Cardiac septum (tissue), 1 donor: Measurements from ENCODE around the gene ECI1. TPM values are rescaled to one million over a fixed set of nuclear protein-coding genes. Genes with fewer than 3 reads are reported as not detected.
A peak's percentile ranks its signal among the peaks of the same experiment; 100 is the strongest.
"Not testable (repeated sequence)": the region's sequence is repeated elsewhere in the genome, so short reads cannot be mapped to it uniquely, and the experiment has no call there.

Source experiments
- DNase-seq: peaks from one replicate; pipeline ENCODE4 v3.0.0-alpha.2; 2020; ENCODE audit warnings: low spot score
- intact Hi-C: fragments of 100-400 bp; cut with DNase I; formaldehyde crosslinking; loops from one replicate; pipeline ENCODE4 v1.14.0; 2022
- total RNA-seq: library from RNA; stranded (reverse); fragmentation: NEBNext Ultra II Directional; extraction: Animal tissue kit (Norgen Biotek cat#: 25700); gene quantifications from one replicate; pipeline ENCODE4 v1.2.1, GENCODE V29; 2021
- donor health status: DM: no; HTN: no; CAD: no.

ECI1 gene
- total RNA-seq, 1 donor from 2014 or later: 139 TPM

DNA sequence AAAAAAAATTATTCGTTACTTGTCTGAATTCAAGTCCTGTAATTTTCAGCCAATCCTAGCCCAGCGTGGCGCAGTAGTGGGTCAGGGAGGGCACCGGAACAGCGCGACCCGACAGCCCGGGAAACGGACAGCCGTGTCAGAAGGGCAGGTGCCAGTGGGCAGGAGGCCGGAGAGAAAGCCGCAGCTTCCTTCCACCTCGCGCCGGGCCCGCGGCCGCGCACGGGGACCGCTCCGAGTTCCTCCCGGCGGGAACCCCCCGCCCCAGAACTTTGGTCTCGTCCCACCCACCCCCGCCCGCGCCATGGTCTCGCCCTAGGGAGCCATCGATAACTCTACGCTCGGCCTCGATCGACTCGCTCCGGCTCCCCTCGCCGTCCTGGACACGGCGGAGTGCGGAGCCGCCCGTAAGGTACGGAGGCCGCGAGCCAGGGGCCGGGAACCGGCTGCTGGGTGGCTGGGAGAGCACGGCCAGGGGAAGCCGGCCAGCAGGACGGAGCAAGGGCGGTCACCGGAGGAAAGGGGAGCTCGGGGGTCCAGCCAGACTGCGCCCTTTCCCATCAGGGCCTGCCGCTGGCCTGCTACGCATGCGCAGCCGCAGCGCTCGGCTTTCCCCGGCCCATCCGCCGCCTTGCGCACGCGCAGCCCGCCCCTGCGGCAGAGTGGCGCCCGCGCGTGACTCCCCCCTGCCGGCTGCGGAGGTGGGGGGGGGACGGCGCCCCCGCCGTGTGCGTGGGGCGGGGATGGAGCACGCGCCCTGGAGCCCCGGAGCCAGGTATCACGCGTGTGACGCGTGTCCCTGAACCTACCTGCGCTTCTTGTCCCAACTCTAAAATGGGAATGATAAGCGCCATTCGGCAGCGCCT is 46.1 kb downstream of the ECI1 start, which contains the start of gene MLST8:
MLST8 (plus strand) TSS at position 351 of the 863 bp plus-strand sequence. CDS start 632 bp downstream, outside the sequence.
- intact Hi-C loops: loop anchor here (5.0 kb wide), 1 partner anchor 48 kb away; the partner anchor contains the start of gene TRAF7
- DNase-seq: peak; percentile 92

DNA sequence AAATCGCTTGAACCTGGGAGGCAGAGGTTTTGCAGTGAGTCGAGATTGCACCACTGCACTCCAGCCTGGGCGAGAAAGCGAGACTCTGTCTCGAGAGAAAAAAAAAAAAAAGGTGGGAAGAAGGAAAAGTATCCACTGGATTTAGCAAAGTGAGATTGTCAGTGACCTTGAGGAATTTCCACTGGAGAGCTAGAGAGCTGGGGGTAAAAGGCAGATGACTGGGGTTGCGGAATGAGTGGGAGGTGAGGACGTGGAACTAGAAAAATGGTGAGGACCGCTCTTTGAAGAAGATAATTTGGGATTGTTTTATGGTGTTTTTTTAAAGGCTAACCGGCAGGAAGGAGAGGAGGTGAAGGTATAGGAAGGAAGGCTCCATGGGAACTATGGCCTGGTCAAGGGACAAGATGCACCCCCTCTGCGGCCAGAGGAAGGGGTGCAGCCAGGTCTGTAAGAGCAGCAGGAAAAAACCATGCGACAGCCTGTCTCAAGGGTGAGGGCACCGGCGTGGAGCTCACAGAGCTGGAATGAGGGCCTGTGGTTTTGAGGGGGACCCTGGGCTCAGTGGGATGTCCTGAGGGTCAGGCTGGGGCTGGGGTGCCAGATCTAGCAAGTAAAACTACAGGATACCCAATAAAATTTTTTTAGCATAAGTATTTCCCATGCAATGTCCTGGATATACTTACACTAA is 46.8 kb downstream of the ECI1 start:
- no peak for DNase-seq
- intact Hi-C loops: loop anchor here (5.0 kb wide), 1 partner anchor 47 kb away; the partner anchor contains the start of gene TRAF7

DNA sequence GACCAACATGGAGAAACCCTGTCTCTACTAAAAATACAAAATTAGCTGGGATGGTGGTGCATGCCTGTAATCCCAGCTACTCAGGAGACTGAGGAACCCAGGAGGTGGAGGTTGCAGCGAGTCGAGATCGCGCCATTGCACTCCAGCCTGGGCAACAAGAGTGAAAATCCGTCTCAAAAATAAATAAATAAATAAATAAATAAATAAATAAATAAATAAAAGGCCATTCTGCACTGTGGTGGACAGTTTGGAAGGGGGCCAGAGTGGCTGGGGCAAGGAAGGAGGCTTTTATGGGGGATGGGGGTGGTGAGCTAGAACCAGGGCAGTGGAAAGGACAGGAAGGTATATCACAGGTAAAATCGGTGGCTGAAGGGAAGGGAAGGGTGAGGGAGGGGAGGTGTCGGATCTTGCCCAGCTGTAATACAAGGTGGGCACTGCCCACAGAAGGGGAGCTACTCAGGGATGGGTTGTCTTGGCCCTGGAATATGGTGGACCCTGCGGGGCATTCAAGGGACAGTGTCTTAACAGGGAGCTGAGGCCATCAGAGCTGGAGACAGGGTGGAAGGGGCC is 48.2 kb downstream of the ECI1 start:
- intact Hi-C loops, DNase-seq: not testable (repeated sequence)

DNA sequence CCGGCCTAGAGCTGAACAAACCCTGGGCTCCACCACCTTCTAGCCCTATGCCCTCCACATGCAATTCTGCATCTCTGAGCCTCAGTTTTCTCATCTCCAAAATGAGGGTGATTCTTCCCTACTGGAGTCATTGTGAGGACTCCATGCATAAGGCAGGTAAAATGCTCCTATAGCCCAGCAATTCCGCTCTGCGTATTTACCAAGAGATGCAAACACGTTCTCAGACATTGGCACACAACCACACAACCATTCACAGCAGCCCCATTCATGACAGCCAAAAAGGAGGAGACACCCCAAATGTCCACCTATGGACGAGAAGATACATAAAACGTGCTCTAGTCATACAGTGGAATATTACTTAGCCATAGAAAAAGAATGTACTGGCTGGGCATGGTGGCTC is 51.1 kb downstream of the ECI1 start:
- no peak for DNase-seq
- intact Hi-C loops: no loop called here

DNA sequence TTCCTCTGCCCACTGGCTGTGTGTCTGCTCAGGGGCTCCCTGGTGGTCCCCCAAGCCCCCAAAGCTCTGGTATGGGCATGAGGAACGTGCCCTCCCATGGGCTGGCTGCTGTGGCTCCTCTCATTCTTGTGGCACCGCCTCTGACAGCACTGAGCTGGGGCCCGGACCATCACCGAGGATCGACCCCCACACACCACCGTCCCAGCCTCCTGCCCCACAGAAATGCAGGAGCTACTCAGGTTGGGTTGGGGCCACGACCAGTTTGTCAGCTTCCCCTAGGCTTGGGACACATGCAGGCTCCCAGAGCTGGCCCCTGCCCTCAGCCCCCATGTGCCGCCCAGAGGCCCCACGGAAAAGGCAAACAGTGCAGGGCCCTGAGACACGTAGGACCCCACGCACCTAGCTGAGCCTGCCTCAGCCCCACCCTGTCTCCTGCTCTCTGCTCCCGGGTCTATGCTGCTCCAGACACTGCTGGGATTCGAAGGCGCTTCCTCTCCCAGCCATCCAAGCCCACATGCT is 51.7 kb downstream of the ECI1 start:
- intact Hi-C loops: no loop called here
- DNase-seq: no peak

DNA sequence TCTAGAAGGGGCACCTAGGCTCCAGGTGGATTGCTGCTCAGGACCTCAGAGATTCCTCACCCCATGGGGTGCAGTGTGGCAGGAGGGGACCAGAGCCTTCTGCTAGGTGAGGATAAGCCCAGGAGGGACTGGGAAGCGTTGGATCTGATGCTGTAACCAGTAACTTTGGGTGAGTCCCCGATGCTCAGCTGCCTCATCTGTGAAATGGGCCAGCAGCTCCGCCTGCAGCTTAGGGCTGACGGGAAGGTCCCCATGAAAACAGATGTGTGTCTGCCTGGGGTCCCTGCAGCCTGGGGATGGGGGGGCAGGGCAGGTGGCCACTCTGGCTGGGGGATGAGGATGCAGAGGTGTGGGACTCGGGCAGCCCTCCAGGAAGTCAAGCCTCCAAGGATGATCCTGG is 52.3 kb downstream of the ECI1 start:
- intact Hi-C loops: no loop called here
- no peak for DNase-seq

DNA sequence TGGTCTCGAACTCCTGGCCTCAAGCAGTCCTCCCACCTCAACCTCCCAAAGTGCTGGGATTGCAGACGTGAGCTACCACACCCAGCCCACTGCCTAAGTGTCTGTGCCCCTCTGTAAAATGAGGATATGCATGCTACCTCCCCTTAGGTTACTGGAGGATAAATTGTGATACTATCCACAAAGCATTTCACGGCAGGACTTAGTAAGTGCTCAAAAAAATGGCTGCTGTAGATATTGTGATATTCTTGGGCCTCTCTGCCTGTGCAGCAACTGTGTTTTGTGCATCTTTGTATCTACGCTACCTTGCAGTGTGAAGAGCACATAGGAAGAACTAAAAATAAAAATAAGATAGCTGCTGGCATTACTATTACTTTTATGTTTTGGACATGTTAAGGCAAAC is 53.1 kb downstream of the ECI1 start:
- intact Hi-C loops: no loop called here
- no peak for DNase-seq

DNA sequence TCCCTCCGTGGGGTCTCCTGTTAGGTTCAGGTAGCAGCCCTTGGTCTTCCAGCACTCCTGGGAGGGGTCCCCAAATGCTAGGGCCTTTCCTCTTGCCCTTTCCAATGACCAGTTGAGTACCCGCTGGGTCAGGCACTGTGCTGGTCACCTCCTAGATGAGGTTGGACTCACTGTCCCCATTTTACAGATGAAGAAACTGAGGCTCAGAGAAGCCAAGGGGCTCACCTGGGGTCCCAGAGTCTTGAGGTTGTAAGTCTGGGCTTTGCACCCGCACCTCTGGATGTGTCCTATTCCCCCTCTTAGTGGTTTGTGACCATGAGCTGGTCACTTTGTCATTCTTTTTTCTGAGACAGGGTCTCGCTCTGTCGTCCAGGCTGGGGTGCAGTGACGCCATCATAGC is 53.6 kb downstream of the ECI1 start:
- DNase-seq: no peak
- intact Hi-C loops: no loop called here

DNA sequence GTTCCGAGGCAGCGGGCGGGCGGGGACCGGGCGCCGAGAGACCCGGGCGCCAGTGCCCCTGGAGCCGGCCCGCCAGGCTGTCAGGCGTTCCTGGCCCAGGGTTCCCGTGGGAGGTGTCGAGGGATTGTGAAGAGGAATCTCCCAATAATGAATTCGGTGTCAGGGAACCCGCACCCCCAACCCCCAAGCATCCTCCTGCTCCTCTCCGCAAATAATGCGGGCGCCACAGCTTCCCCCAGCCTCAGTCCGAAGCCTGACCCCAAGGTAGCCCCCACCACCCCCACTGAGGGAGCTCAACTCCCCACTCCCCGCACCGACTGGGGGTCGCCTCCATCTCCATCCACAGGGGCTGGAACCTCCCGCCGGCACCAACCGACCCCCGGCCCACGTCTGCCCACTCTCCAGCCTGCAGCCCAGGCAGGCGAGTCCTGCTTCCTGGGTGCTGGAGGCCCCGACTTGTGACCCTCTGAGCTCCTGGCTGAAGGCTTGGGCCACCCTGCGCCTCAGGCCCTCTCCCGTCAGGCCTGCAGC is 54.3 kb downstream of the ECI1 start:
- DNase-seq: no peak
- intact Hi-C loops: no loop called here

DNA sequence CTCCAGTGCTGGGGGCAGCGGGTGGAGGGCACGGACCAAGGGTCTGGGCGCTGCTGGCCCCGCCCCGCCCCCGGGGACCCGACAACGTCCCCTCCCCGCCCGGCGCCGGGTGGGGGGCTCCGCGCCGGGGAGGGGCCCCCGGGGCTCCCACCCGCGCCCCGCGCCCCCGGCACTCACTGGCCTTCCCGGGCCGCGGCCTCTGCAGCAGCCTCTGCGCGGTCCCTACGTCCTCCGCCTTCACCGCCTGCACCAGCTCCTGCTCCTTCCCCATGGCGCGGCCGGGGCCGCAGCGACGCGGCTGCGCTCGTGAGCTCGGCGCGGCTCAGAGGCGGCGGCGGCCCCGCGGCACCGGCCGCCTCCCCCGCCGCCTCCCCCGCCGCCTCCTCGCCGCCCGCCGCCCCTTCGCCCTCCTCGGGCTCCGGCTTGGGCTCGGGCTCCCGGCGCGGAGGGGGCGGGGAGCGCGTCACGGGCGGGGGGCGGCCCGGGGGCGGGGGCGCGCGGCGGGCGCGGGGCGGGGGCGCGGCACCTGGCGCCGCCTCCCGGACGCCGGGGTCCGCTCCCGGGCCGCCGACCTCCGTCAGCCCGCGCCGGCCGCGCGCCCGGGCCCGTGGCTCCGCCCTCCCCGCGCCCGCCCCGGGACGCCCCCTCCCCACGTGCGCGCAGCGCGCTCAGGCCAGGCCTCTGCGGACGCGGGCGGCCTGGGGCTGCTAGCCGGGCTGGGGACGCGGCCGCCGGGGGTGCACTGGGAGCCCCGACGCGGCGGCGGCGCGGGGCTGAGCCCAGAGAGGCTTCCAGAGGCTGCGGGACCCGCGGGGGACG is 55.0 kb downstream of the ECI1 start, which contains the start of gene CASKIN1:
CASKIN1 (minus strand) TSS at position 444 of the 819 bp plus-strand sequence; CDS start at position 271, 173 bp downstream.
- no peak for DNase-seq
- intact Hi-C loops: no loop called here

DNA sequence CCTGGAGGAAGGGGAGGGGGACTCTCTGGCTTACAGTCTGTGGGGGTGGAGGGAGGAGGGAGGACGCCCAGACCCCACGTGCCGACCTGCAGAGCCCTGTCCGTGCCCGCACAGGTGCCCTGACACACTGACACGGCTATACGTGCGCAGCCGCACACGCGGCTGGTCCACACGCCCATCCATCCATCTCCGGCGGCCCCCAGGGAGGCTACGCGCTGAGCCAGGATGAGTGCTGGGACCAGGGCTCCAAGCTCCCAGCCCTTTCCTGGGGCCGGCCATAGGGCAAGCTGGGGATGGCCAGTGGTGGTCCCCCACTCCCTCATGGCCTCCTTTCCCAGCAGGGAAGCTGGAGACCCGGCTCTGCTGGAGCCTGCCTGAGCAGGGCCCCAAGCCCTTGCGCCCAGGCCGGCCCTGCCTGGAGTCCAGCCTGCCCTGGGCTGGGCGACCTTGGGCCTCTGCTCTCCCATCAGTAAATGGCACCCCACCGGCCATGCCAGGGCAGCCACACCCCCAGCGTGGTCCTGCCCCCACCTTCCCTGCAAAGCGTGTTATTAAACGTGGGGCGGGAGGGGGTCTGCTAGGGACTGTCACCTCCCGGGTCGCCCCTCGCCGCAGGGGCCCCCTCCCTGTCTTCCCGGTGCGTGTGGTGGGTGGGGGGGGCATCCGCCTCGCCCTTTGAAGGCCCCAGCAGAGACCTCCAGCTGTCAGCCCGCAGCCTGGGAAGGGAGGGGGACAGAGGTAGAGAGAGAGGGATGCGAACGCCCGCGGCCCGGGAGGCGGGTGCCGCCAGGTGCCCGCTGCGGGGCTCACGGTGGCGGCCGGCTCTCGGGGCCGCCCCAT is 55.8 kb downstream of the ECI1 start:
- intact Hi-C loops: no loop called here
- no peak for DNase-seq

DNA sequence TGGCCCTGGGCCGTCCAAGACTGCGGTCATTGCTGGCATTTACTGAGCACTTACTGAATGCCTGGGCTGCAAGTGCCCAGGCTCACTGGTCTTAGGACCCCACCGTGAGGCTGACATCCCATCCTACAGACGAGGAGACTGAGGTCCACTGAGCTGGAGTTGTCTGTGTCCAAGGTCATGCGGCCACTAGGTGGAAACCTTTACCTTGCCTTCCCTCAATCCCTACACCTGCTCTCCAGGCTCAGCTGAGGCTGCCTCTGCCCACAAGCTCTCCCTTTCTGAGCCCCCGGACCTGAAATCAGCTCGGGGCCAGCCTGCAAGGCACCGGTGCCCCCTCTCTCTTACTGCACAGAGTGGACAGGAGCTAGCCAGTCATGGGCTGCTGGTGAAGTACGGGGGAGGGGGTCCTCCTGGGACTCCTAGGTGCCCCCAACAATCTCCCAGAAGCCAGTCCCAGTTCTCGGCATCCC is 56.5 kb downstream of the ECI1 start:
- intact Hi-C loops: no loop called here

DNA sequence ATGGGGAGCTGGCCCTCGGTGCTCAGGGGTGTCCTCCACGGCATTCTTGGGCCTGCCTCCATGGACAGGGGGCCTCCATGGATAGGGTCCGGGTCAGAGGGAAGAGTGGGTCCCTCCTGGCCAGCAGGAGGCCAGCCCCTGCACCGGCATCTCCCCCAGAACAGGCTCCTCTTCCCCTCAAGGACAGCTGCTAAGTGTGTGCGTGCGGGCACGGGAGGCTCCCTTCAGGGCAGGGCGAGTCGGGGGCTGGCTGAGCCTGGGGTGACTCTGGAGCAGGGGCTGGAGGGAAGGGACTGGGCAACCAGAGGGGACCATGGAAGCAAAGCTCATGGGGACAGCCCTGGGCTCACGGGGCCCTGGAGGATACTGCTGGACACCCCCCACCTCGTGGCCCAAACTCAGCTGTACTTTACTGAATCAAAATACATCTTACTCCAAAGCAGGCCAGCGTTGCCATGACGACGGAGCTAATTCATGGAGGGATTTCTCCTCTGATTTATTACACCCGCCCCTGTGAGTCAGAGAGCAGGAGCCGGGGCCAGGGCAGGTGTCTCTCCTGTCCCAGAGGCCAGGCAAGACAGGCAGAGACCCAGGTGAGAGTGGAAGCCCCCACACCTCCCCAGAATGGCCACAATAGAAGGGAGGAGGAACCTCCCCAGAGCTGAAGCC is 57.1 kb downstream of the ECI1 start:
- DNase-seq: no peak
- intact Hi-C loops: no loop called here

More for the DNA sequence above, 56.5 kb downstream of the ECI1 start:
- DNase-seq: no peak

DNA sequence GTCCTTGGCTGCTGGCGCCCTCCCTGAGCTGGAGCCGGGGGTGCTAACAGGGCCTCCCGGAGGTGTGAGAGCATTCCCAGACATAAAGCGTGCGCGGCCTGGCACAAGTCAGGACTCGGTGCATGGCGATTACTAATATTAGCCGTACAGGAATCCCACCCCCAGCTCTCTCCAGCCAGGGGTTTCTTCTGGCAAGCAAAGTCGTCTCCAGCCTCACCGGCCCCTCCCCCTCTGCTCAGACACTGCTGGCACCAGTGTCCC is 60.0 kb downstream of the ECI1 start:
- intact Hi-C loops: no loop called here
- DNase-seq: no peak

DNA sequence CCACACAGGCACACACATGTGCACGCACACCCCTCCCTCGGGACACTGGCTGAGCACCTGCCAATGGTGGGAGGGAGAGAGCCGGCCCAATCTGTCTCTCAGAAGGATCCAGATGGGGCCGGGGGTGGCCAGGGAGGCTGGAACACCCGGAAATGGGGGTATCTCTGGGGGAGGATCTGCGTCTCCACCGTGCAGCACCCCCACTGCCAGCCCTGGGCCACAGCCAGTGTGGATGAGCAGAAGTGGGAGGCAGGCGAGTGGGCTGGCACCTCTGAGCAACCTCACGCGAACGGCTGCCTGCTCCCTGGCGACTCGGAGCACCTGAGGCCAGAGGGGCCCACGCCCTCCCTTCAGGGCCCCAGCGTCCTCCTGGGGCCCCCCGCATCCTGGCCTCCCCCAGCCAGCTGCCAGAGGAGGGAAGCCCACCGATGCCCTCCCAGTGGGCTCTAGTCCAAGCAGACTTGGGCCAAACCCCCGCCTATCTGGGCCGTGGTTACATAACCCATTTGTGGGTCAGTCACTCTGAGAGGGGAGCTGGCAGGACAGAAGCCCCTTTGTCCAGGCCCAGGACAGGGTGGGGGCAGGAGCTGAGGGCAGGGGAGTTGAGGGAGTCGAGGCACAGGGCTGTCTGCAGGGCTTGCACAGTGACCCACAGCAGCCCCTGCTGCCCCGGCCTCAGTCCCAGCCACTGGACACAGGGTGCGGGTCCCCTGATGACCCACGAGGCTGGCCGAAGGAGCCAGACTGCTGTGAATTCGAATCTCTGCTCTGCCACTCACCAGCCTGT is 60.5 kb downstream of the ECI1 start:
- intact Hi-C loops: no loop called here
- DNase-seq: no peak

DNA sequence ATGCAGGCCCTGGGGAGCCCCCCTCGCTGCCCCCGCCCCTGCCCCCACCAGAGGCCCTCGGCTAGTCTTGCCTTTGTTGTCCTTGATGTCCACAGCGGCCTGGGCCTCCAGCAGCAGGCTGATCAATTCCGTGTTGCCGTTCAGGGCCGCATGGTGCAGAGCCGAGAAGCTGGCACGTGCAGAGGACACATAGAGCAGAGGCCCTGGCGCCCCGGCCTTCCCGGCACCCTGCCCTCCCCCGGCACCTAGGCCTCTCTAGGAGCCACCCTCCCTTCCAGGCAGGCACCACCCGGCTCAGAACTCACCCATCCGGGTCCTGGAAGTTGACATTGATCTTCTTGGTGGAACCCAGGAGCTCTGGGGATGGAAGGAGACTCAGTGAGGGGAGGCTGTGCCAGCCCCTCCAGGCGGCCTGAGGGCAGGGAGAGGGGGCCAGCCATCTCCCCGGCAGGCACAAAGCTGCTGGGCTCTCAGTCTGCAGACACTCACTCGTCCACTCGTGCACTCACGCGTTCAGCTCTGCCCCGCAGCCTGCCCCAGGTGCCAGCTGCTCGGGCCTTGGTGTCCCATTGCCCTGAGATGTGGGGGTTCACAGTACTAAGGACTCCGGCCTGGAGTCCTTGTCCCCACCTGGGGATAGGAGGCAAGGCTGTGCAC is 61.3 kb downstream of the ECI1 start:
- no peak for DNase-seq
- intact Hi-C loops: no loop called here
